ENCODE results near the gene C11orf42. TPM values are rescaled to one million over a fixed set of nuclear protein-coding genes. Genes with fewer than 3 reads are reported as not detected.

The C11orf42 gene
- total RNA-seq, 1 donor from 2014 or later = not detected

GRCh38 chr11:6203327-6203726, 2.0 kb upstream of the C11orf42 start:
- peaks cover 21% of the 10 kb centered on the region for H3K36me3 Mint-ChIP-seq (ENCODE audit: low read depth)
- DNase-seq (ENCODE audit: low spot score) = no peak
- H3K9me3 Mint-ChIP-seq = no peaks in the 10 kb centered on the region
- H3K4me1 Mint-ChIP-seq (ENCODE audit: low read depth) = peaks cover 32% of the 10 kb centered on the region
- no peak overlapping the region for H3K27ac Mint-ChIP-seq
- intact Hi-C loops (cut with micrococcal nuclease) = no loop called here
- no peaks in the 10 kb centered on the region for H3K27me3 Mint-ChIP-seq (ENCODE audit: low read depth)
- H3K4me3 Mint-ChIP-seq (ENCODE audit: low read depth) = no peak overlapping the region

- no peak overlapping the region for H3K4me3 Mint-ChIP-seq (ENCODE audit: low read depth)
- intact Hi-C loops (cut with micrococcal nuclease) = no loop called here
Measured at GRCh38 chr11:6204706-6205105, 651 bp upstream of the C11orf42 start.

GRCh38 chr11:6206456-6207180, 1.3 kb downstream of the C11orf42 start:
- Mint-ChIP-seq H3K4me1 (ENCODE audit: low read depth) (peaks cover 24% of the 10 kb centered on the region), H3K4me3 (ENCODE audit: low read depth) (no peak overlapping the region), H3K27me3 (ENCODE audit: low read depth) (no peaks in the 10 kb centered on the region), H3K36me3 (ENCODE audit: low read depth) (peaks cover 27% of the 10 kb centered on the region), H3K27ac (no peak overlapping the region), H3K9me3 (no peaks in the 10 kb centered on the region)
- DNase-seq (ENCODE audit: low spot score) = no peak
- intact Hi-C loops (cut with micrococcal nuclease) = no loop called here

More at GRCh38 chr11:6204706-6205105, 651 bp upstream of the C11orf42 start:
- no peaks in the 10 kb centered on the region for H3K9me3 Mint-ChIP-seq
- no peaks in the 10 kb centered on the region for H3K27me3 Mint-ChIP-seq (ENCODE audit: low read depth)
- no peak overlapping the region for H3K27ac Mint-ChIP-seq
- H3K36me3 Mint-ChIP-seq (ENCODE audit: low read depth) = peaks cover 27% of the 10 kb centered on the region
- DNase-seq (ENCODE audit: low spot score) = no peak
- peaks cover 32% of the 10 kb centered on the region for H3K4me1 Mint-ChIP-seq (ENCODE audit: low read depth)

- DNase-seq (ENCODE audit: low spot score) = no peak
- Mint-ChIP-seq H3K27ac (no peak overlapping the region), H3K4me1 (ENCODE audit: low read depth) (no peaks in the 10 kb centered on the region), H3K36me3 (ENCODE audit: low read depth) (peaks cover 16% of the 10 kb centered on the region), H3K9me3 (no peaks in the 10 kb centered on the region), H3K4me3 (ENCODE audit: low read depth) (no peak overlapping the region), H3K27me3 (ENCODE audit: low read depth) (no peaks in the 10 kb centered on the region)
- intact Hi-C loops (cut with micrococcal nuclease) = no loop called here
Measured at GRCh38 chr11:6209801-6210200, 4.4 kb downstream of the C11orf42 start.

GRCh38 chr11:6210274-6210955, 5.1 kb downstream of the C11orf42 start:
- DNase-seq (ENCODE audit: low spot score) = no peak
- Mint-ChIP-seq H3K4me3 (ENCODE audit: low read depth) (no peak overlapping the region), H3K4me1 (ENCODE audit: low read depth) (no peaks in the 10 kb centered on the region), H3K27ac (no peak overlapping the region), H3K9me3 (no peaks in the 10 kb centered on the region), H3K36me3 (ENCODE audit: low read depth) (peaks cover 12% of the 10 kb centered on the region), H3K27me3 (ENCODE audit: low read depth) (no peaks in the 10 kb centered on the region)
- intact Hi-C loops (cut with micrococcal nuclease) = no loop called here

- Mint-ChIP-seq H3K27ac (no peak overlapping the region), H3K4me3 (ENCODE audit: low read depth) (no peak overlapping the region), H3K4me1 (ENCODE audit: low read depth) (peaks cover 4% of the 10 kb centered on the region), H3K27me3 (ENCODE audit: low read depth) (no peaks in the 10 kb centered on the region), H3K36me3 (ENCODE audit: low read depth) (peaks cover 22% of the 10 kb centered on the region), H3K9me3 (no peaks in the 10 kb centered on the region)
- intact Hi-C loops (cut with micrococcal nuclease) = no loop called here
- DNase-seq (ENCODE audit: low spot score) = no peak
Measured at GRCh38 chr11:6214530-6214929, 9.2 kb downstream of the C11orf42 start.

GRCh38 chr11:6216501-6216900, 11.1 kb downstream of the C11orf42 start:
- no peak for DNase-seq (ENCODE audit: low spot score)
- Mint-ChIP-seq H3K27me3 (ENCODE audit: low read depth) (no peaks in the 10 kb centered on the region), H3K36me3 (ENCODE audit: low read depth) (peaks cover 33% of the 10 kb centered on the region), H3K4me3 (ENCODE audit: low read depth) (no peak overlapping the region), H3K27ac (no peak overlapping the region), H3K4me1 (ENCODE audit: low read depth) (peaks cover 10% of the 10 kb centered on the region), H3K9me3 (no peaks in the 10 kb centered on the region)
- intact Hi-C loops (cut with micrococcal nuclease) = no loop called here

GRCh38 chr11:6217722-6218121, 12.4 kb downstream of the C11orf42 start:
- Mint-ChIP-seq H3K36me3 (ENCODE audit: low read depth) (peaks cover 45% of the 10 kb centered on the region), H3K27ac (no peak overlapping the region), H3K4me1 (ENCODE audit: low read depth) (peaks cover 10% of the 10 kb centered on the region), H3K4me3 (ENCODE audit: low read depth) (no peak overlapping the region), H3K9me3 (no peaks in the 10 kb centered on the region), H3K27me3 (ENCODE audit: low read depth) (no peaks in the 10 kb centered on the region)
- DNase-seq (ENCODE audit: low spot score) = no peak
- intact Hi-C loops (cut with micrococcal nuclease) = no loop called here

- intact Hi-C loops (cut with micrococcal nuclease) = no loop called here
- no peak overlapping the region for H3K27ac Mint-ChIP-seq
- H3K4me3 Mint-ChIP-seq (ENCODE audit: low read depth) = no peak overlapping the region
- no peaks in the 10 kb centered on the region for H3K27me3 Mint-ChIP-seq (ENCODE audit: low read depth)
- H3K36me3 Mint-ChIP-seq (ENCODE audit: low read depth) = peaks cover 49% of the 10 kb centered on the region
- peaks cover 10% of the 10 kb centered on the region for H3K4me1 Mint-ChIP-seq (ENCODE audit: low read depth)
- H3K9me3 Mint-ChIP-seq = no peaks in the 10 kb centered on the region
- no peak for DNase-seq (ENCODE audit: low spot score)
Measured at GRCh38 chr11:6219359-6219758, 14.0 kb downstream of the C11orf42 start.

- Mint-ChIP-seq H3K27ac (no peak overlapping the region), H3K4me1 (ENCODE audit: low read depth) (peaks cover 16% of the 10 kb centered on the region), H3K36me3 (ENCODE audit: low read depth) (peaks cover 35% of the 10 kb centered on the region), H3K9me3 (no peaks in the 10 kb centered on the region), H3K4me3 (ENCODE audit: low read depth) (no peak overlapping the region), H3K27me3 (ENCODE audit: low read depth) (no peaks in the 10 kb centered on the region)
- DNase-seq (ENCODE audit: low spot score) = no peak
- intact Hi-C loops (cut with micrococcal nuclease) = no loop called here
Measured at GRCh38 chr11:6223854-6224253, 18.5 kb downstream of the C11orf42 start.

GRCh38 chr11:6224421-6224820, 19.1 kb downstream of the C11orf42 start:
- H3K9me3 Mint-ChIP-seq = no peaks in the 10 kb centered on the region
- no peaks in the 10 kb centered on the region for H3K27me3 Mint-ChIP-seq (ENCODE audit: low read depth)
- H3K36me3 Mint-ChIP-seq (ENCODE audit: low read depth) = peaks cover 32% of the 10 kb centered on the region
- peaks cover 14% of the 10 kb centered on the region for H3K4me1 Mint-ChIP-seq (ENCODE audit: low read depth)
- no peak overlapping the region for H3K4me3 Mint-ChIP-seq (ENCODE audit: low read depth)
- no peak overlapping the region for H3K27ac Mint-ChIP-seq
- DNase-seq (ENCODE audit: low spot score) = no peak
- intact Hi-C loops (cut with micrococcal nuclease) = no loop called here

- DNase-seq (ENCODE audit: low spot score) = no peak
- Mint-ChIP-seq H3K27ac (no peak overlapping the region), H3K36me3 (ENCODE audit: low read depth) (peaks cover 29% of the 10 kb centered on the region), H3K4me1 (ENCODE audit: low read depth) (peaks cover 16% of the 10 kb centered on the region), H3K9me3 (no peaks in the 10 kb centered on the region), H3K4me3 (ENCODE audit: low read depth) (no peak overlapping the region), H3K27me3 (ENCODE audit: low read depth) (no peaks in the 10 kb centered on the region)
- intact Hi-C loops (cut with micrococcal nuclease) = no loop called here
Measured at GRCh38 chr11:6225024-6225423, 19.7 kb downstream of the C11orf42 start.

GRCh38 chr11:6225896-6226295, 20.5 kb downstream of the C11orf42 start:
- DNase-seq (ENCODE audit: low spot score) = no peak
- Mint-ChIP-seq H3K27me3 (ENCODE audit: low read depth) (no peaks in the 10 kb centered on the region), H3K36me3 (ENCODE audit: low read depth) (peaks cover 23% of the 10 kb centered on the region), H3K9me3 (no peaks in the 10 kb centered on the region), H3K27ac (no peak overlapping the region), H3K4me1 (ENCODE audit: low read depth) (peaks cover 23% of the 10 kb centered on the region), H3K4me3 (ENCODE audit: low read depth) (no peak overlapping the region)
- intact Hi-C loops (cut with micrococcal nuclease) = no loop called here
